Heart left ventricle (tissue), 16 donors: ENCODE data around the gene ABCA7. TPM values are rescaled to one million over a fixed set of nuclear protein-coding genes. Genes with fewer than 3 reads are reported as not detected.

Experiments
- ATAC-seq, 4 donors: fragments of 200-7000 bp; cut with Tn5 transposase; one replicate each; pipeline ENCODE4 v1.9.1; 2020 to 2022; ENCODE audit warnings: moderate library complexity in 4 of 4, mild to moderate bottlenecking in 3 of 4, moderate number of reproducible peaks in 1 of 4
- DNase-seq, 5 donors: peaks; one replicate each; pipeline ENCODE4 v3.0.0-alpha.2; 2020
- H3K27ac ChIP-seq, 12 donors: fragments of 200-600 bp; sonication (generic) in 4 of 12; one replicate each; pipeline versions ENCODE4 v1.5.0 to v1.8.0; 2016 to 2022; ENCODE audit warnings: mild to moderate bottlenecking in 2 of 12
- H3K27me3 ChIP-seq, 9 donors: fragments of 200-600 bp; sonication (generic) in 2 of 9; one replicate each; pipeline versions ENCODE4 v1.5.1 to v1.8.0; 2016 to 2022; ENCODE audit warnings: mild to moderate bottlenecking in 3 of 9
- H3K36me3 ChIP-seq, 9 donors: fragments of 200-600 bp; sonication (generic) in 2 of 9; one replicate each; pipeline versions ENCODE4 v1.5.0 to v1.8.0; 2018 to 2022; ENCODE audit warnings: mild to moderate bottlenecking in 2 of 9
- H3K4me1 ChIP-seq, 12 donors: fragments of 200-600 bp; sonication (generic) in 4 of 12; one replicate each; pipeline versions ENCODE4 v1.5.0 to v1.8.0; 2016 to 2022; ENCODE audit warnings: mild to moderate bottlenecking in 3 of 12
- H3K4me3 ChIP-seq, 12 donors: fragments of 200-600 bp; sonication (generic) in 4 of 12; one replicate each; pipeline versions ENCODE4 v1.5.0 to v1.8.0; 2017 to 2022; ENCODE audit warnings: mild to moderate bottlenecking in 9 of 12, moderate library complexity in 4 of 12
- H3K9me3 ChIP-seq, 12 donors: fragments of 200-600 bp; sonication (generic) in 4 of 12; one replicate each; pipeline versions ENCODE4 v1.5.0 to v1.8.0; 2016 to 2022; ENCODE audit warnings: mild to moderate bottlenecking in 1 of 12
- CTCF ChIP-seq, 12 donors: fragments of 200-600 bp; sonication (generic) in 4 of 12; IDR thresholded peaks; one replicate each; pipeline versions ENCODE4 v1.5.0 to v1.8.0; 2018 to 2022; ENCODE audit warnings: antibody characterized with exemption in 12 of 12, mild to moderate bottlenecking in 5 of 12
- POLR2A ChIP-seq, 2 donors: fragments of 450-650 bp; IDR thresholded peaks; one replicate each; pipeline ENCODE4 v1.6.1; 2017; ENCODE audit warnings: antibody characterized with exemption in 2 of 2, mild to moderate bottlenecking in 2 of 2, moderate library complexity in 2 of 2
- WGBS, 4 donors: extraction: QIAGEN DNeasy Blood & Tissue Kit in 2 of 4; methylation state at CpG; one replicate each; pipeline versions ENCODE4 v1.1.5 to v1.1.7; 2013 to 2018; 5-methylcytosine and 5-hydroxymethylcytosine counted together
- intact Hi-C, 10 donors: fragments of 100-400 bp; cut with DNase I; formaldehyde crosslinking; loops; one replicate each; pipeline versions ENCODE4 v1.11.1 to v1.14.2; 2022
- polyA plus RNA-seq, 2 donors: library from polyadenylated mRNA; stranded (reverse); fragments of 200-250 nt; gene quantifications; one replicate each; pipeline ENCODE4 v1.2.3, GENCODE V29; 2013
- total RNA-seq, 9 donors: library from RNA; depleted of rRNA in 2 of 9; stranded (reverse); fragments of >200 nt in 2 of 9; fragmentation: NEBNext Ultra II Directional in 3 of 9; extraction: Animal tissue kit (Norgen Biotek cat#: 25700) in 3 of 9; gene quantifications; one replicate each; pipeline versions ENCODE4 v1.1.0 to v1.2.4, GENCODE V29; 2016 to 2023
- donor health status: ischemic (EF 13 %, LVEDD 7.1; RV severe dilation, severe dysfunction).
- donor health status: healthy with polysubstance abuse.
- donor health status: DM: no; HTN: yes; CAD: no.
- donor health status: DM: no; HTN: no; CAD: no.
- donor health status: ischemic (EF 25% LVEDD 6.9; RV normal size, moderate dysfunction).
- donor health status: ischemic (EF 25% LVEDD 5.7; RV mildly dilated, moderate dysfunction).
- donor health status: healthy.
- donor health status: DM: yes; HTN: yes; CAD: no.
- donor health status: ischemic (EF 35%, LVEDD 5.7; RV mildly dilated, moderate dysfunction).
- donor health status: nonischemic (EF 11% LVEDD 7.7; RV severe dilation, severe dysfunction).
- donor health status: DM: yes; HTN: yes; CAD: no.
- donor health status: PGD.
- donor health status: ischemic (EF 29% LVEDD 5.4; RV normal size, mild dysfunction).
- donor health status: nonischemic (EF 23%, LVEDD 6.1; RV moderate dilation, normal function).

Gene ABCA7
- total and polyA plus RNA-seq, 11 donors = 2.9 to 12.4 (median 8.8) TPM

DNA sequence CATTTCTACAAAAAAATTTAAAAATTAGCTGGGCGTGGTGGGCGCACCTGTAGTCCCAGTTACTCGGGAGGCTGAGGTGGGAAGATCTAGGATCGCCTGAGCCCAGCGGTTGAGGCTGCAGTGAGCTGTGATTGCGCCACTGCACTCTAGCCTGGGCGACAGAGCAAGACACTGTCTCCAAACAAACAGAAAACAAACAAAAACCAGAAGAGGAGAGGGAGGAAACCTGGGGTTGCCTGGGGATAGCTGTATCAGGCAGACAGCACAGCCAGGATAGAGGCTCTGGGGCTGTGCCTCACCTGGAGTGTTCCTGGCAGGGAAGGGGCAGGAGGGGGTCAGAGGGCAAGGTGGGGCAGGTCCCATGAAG, 57.9 kb downstream of the ABCA7 start:
- ATAC-seq (no peak), DNase-seq (peak in 1 of 5 donors; percentile 23)
- H3K36me3 ChIP-seq = peaks cover 0 to 10% (median 5%) of the 10 kb centered on the region in 9 donors
- TF ChIP-seq POLR2A (IDR thresholded peaks at IDR 0.05) = no peak
- TF ChIP-seq CTCF (IDR thresholded peaks at IDR 0.05) = no peak
- no peak overlapping the region for H3K4me3 ChIP-seq
- 83 to 90% (median 87%) methylated on average over 7 of the region's 7 CpGs for WGBS, 4 donors
- intact Hi-C loops = loop anchor here in 2 of 10 donors (5.0 kb wide), 3 partner anchors 55 to 75 kb away; partner anchors contain the start of genes ABCA7 (in 1 of the 2), CNN2 (in 1 of the 2), RNU6-2 (in 1 of the 2) and TMEM259 (in 1 of the 2)
- H3K27me3 ChIP-seq = no peaks in the 10 kb centered on the region
- H3K4me1 ChIP-seq = peaks cover 5 to 69% (median 50%) of the 10 kb centered on the region in 12 donors
- H3K27ac ChIP-seq = no peak overlapping the region
- peaks cover 0 to 6% (median 0%) of the 10 kb centered on the region in 12 donors for H3K9me3 ChIP-seq

DNA sequence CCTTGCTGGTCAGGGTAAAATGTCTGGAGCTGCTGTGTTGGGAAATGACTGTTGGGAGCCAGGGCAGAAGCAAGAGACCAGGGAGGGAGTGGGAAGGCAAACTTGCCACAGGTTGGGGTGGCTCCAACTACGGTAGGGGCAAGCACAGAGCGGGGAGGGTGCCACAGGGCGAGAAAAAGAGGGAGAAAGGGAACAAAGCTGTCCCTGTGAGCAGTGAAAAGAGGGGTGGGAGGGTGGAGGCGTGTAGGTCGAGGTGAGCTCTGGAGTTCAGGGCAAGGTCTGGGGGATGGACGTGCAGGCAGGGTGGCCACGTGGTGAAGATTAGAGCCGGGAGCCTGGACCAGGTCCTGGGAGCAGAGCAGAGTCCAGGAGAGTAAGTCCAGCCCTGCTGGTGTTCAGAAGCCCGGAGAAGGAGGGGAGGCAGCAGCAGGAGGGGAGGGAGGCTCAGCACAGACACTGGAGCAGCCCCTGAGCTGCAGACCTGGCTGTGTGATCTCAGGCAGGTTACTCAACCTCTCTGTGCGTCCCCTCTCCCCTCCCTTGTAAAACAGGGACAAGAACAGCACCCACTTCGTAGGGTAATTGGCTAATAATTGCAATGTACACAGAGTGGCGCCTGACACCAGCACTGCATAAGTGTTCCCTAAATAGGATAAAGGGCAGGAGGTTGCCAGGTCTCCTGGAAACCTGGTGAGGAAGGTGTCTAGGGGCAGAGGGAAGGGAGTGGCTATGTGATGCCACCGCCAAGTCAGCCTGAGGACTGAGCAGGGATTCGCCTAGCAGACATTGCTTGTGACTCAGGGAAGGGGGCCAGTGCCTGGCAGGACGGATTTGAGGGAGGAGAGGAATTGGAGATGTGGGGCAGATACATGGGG, 58.5 kb downstream of the ABCA7 start:
- Histone ChIP-seq H3K9me3 (peaks cover 0 to 6% (median 0%) of the 10 kb centered on the region in 12 donors), H3K36me3 (peaks cover 0 to 4% (median 0%) of the 10 kb centered on the region in 9 donors), H3K27me3 (no peaks in the 10 kb centered on the region), H3K4me3 (no peak overlapping the region), H3K4me1 (peaks cover 5 to 75% (median 55%) of the 10 kb centered on the region in 12 donors), H3K27ac (peak overlapping the region in 9 of 12 donors; percentile 35 to 100 (median 98))
- WGBS, 4 donors = 63 to 70% (median 65%) methylated on average over 15 of the region's 15 CpGs
- ATAC-seq (no peak), DNase-seq (peak in 1 of 5 donors; percentile 24)
- no peak for TF ChIP-seq POLR2A (IDR thresholded peaks at IDR 0.05)
- no peak for TF ChIP-seq CTCF (IDR thresholded peaks at IDR 0.05)
- intact Hi-C loops = loop anchor here in 2 of 10 donors (5.0 kb wide), 3 partner anchors 56 to 76 kb away; partner anchors contain the start of genes ABCA7 (in 1 of the 2), CNN2 (in 1 of the 2), RNU6-2 (in 1 of the 2) and TMEM259 (in 1 of the 2)

DNA sequence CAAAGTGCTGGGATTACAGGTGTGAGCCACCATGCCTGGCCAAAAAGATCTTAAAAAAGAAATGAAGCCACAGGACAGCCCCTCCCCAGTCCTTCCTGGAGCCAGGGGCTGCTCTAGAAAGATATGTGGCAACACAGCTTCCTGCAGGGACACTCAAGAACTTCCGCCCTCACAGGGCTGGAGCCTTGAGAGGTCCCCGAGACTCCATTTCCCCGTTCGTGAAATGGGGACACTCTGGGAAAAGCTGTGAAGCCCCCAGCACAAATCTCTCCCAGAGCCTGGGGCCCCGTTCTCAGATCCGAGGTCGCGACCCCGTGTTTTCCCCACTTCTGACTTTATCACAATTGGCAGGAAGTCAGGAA, 61.4 kb downstream of the ABCA7 start:
- Histone ChIP-seq H3K4me3 (peak overlapping the region in 9 of 12 donors; percentile 6 to 32 (median 15)), H3K9me3 (peaks cover 0 to 6% (median 0%) of the 10 kb centered on the region in 12 donors), H3K4me1 (peaks cover 0 to 72% (median 54%) of the 10 kb centered on the region in 12 donors), H3K27me3 (no peaks in the 10 kb centered on the region), H3K36me3 (peaks cover 0 to 7% (median 4%) of the 10 kb centered on the region in 9 donors), H3K27ac (peak overlapping the region; percentile 60 to 100 (median 98))
- WGBS, 4 donors = 16 to 24% (median 20%) methylated on average over 9 of the region's 9 CpGs
- DNase-seq (peak in 3 of 5 donors; percentile 68 to 77 (median 73)), ATAC-seq (peak in 2 of 4 donors; percentile 20 to 25)
- TF ChIP-seq POLR2A (IDR thresholded peaks at IDR 0.05) (no peak), CTCF (IDR thresholded peaks at IDR 0.05) (no peak)
- intact Hi-C loops = loop anchor here in 5 of 10 donors (5.0 kb wide), 3 partner anchors 74 to 171 kb away; partner anchors contain the start of genes RNU6-2 (in 4 of the 5), TMEM259 (in 4 of the 5) and CNN2 (in 1 of the 5)
